ENCODE data around the gene SYNJ2.

SYNJ2 gene

GRCh38 chr6:158028876-158029275, 47.2 kb downstream of the SYNJ2 start:
- no peak for DNase-seq (ENCODE audit: low spot score)

GRCh38 chr6:158029668-158030230, 48.1 kb downstream of the SYNJ2 start:
- DNase-seq (ENCODE audit: low spot score), result no peak

- DNase-seq (ENCODE audit: low spot score), result no peak
Observed at GRCh38 chr6:158030380-158031300, 49.0 kb downstream of the SYNJ2 start.

GRCh38 chr6:158031381-158032353, 50.0 kb downstream of the SYNJ2 start:
- peak; percentile 57 for DNase-seq (ENCODE audit: low spot score)

GRCh38 chr6:158032354-158032733, 50.7 kb downstream of the SYNJ2 start:
- no peak for DNase-seq (ENCODE audit: low spot score)

GRCh38 chr6:158033077-158033750, 51.6 kb downstream of the SYNJ2 start:
- no peak for DNase-seq (ENCODE audit: low spot score)

- no peak for DNase-seq (ENCODE audit: low spot score)
Observed at GRCh38 chr6:158033751-158034702, 52.4 kb downstream of the SYNJ2 start.

- DNase-seq (ENCODE audit: low spot score), result no peak
Observed at GRCh38 chr6:158036261-158036660, 54.6 kb downstream of the SYNJ2 start.

- DNase-seq (ENCODE audit: low spot score), result no peak
Observed at GRCh38 chr6:158037021-158037420, 55.4 kb downstream of the SYNJ2 start.

- no peak for DNase-seq (ENCODE audit: low spot score)
Observed at GRCh38 chr6:158037771-158038170, 56.1 kb downstream of the SYNJ2 start.

GRCh38 chr6:158038291-158039177, 56.9 kb downstream of the SYNJ2 start:
- DNase-seq (ENCODE audit: low spot score), result no peak

- no peak for DNase-seq (ENCODE audit: low spot score)
Observed at GRCh38 chr6:158039178-158039557, 57.5 kb downstream of the SYNJ2 start.

- DNase-seq (ENCODE audit: low spot score), result no peak
Observed at GRCh38 chr6:158039571-158040050, 57.9 kb downstream of the SYNJ2 start.

- peak; percentile 51 for DNase-seq (ENCODE audit: low spot score)
Observed at GRCh38 chr6:158040051-158040803, 58.6 kb downstream of the SYNJ2 start.

GRCh38 chr6:158040804-158041347, 59.2 kb downstream of the SYNJ2 start:
- no peak for DNase-seq (ENCODE audit: low spot score)

GRCh38 chr6:158041370-158041769, 59.7 kb downstream of the SYNJ2 start:
- no peak for DNase-seq (ENCODE audit: low spot score)

GRCh38 chr6:158041788-158042187, 60.1 kb downstream of the SYNJ2 start:
- no peak for DNase-seq (ENCODE audit: low spot score)

GRCh38 chr6:158042245-158042798, 60.7 kb downstream of the SYNJ2 start:
- no peak for DNase-seq (ENCODE audit: low spot score)

Measured in CD4-positive, alpha-beta T cell treated with Interleukin-2 at 100 ng/mL for 4 hours (primary cell).